Neural cell (in vitro differentiated cells): ENCODE results near the gene LIM2. TPM values are rescaled to one million over a fixed set of nuclear protein-coding genes. Genes with fewer than 3 reads are reported as not detected.

ENCODE experiments used
- H2AFZ ChIP-seq: fragments of 200-600, 300-800 bp; sonication (generic), shearing (Covaris generic); 2 replicates; pipeline ENCODE4 v1.6.0; 2014; ENCODE audit warnings: low read depth, mild to moderate bottlenecking, antibody characterized with exemption, low read length, moderate library complexity
- H3F3A ChIP-seq: fragments of 200-600 bp; shearing (Covaris generic); 2 replicates; pipeline ENCODE4 v1.6.1; 2016; ENCODE audit warnings: mild to moderate bottlenecking, moderate library complexity, mixed read lengths, antibody characterized with exemption, low read length; ENCODE audit not compliant: insufficient read depth, poor library complexity, severe bottlenecking
- H3K27ac ChIP-seq: fragments of 200-600, 300-800 bp; sonication (generic), shearing (Covaris generic); 2 replicates; pipeline ENCODE4 v1.5.1; 2014; ENCODE audit warnings: mild to moderate bottlenecking, low read length, moderate library complexity
- H3K27me3 ChIP-seq: fragments of 300-800, 200-600 bp; sonication (generic), shearing (Covaris generic); 2 replicates; pipeline ENCODE4 v1.6.0; 2014; ENCODE audit warnings: mild to moderate bottlenecking, low read depth, low read length, moderate library complexity; ENCODE audit not compliant: insufficient read depth
- H3K36me3 ChIP-seq: fragments of 300-800, 200-600 bp; sonication (generic), shearing (Covaris generic); 2 replicates; pipeline ENCODE4 v1.5.1; 2014; ENCODE audit warnings: mild to moderate bottlenecking, antibody characterized with exemption, low read length, moderate library complexity; ENCODE audit not compliant: insufficient read depth
- H3K4me2 ChIP-seq: fragments of 300-800, 200-600 bp; sonication (generic), shearing (Covaris generic); 2 replicates; pipeline ENCODE4 v1.6.0; 2014; ENCODE audit warnings: mild to moderate bottlenecking, low read length
- H3K4me3 ChIP-seq: fragments of 300-800, 200-600 bp; sonication (generic), shearing (Covaris generic); 2 replicates; pipeline ENCODE4 v1.5.1; 2014; ENCODE audit warnings: mild to moderate bottlenecking, low read length, moderate library complexity
- H3K79me2 ChIP-seq: fragments of 200-600 bp; shearing (Covaris generic); replicated peaks from 2 replicates; pipeline ENCODE4 v1.6.0; 2014; ENCODE audit warnings: mild to moderate bottlenecking, low read length, moderate library complexity; ENCODE audit not compliant: insufficient read depth
- H3K9ac ChIP-seq: fragments of 300-800, 200-600 bp; sonication (generic), shearing (Covaris generic); 2 replicates; pipeline ENCODE4 v1.6.1; 2016; ENCODE audit warnings: mild to moderate bottlenecking, low read length, mixed read lengths
- H3K9me2 ChIP-seq: fragments of 200-600 bp; shearing (Covaris generic); 2 replicates; pipeline ENCODE4 v1.6.1; 2016; ENCODE audit warnings: mild to moderate bottlenecking, low read length, mixed read lengths; ENCODE audit not compliant: insufficient read depth
- H3K9me3 ChIP-seq: fragments of 200-600, 300-800 bp; sonication (generic), shearing (Covaris generic); 2 replicates; pipeline ENCODE4 v1.6.1; 2016; ENCODE audit warnings: mild to moderate bottlenecking, mixed run types, low read length, moderate library complexity, mixed read lengths
- H4K20me1 ChIP-seq: fragments of 200-600 bp; shearing (Covaris generic); 2 replicates; pipeline ENCODE4 v1.6.1; 2016; ENCODE audit warnings: mild to moderate bottlenecking, mixed run types; ENCODE audit not compliant: insufficient read depth
- CTCF ChIP-seq: fragments of 450-650 bp; IDR thresholded peaks from 2 replicates; pipeline ENCODE4 v1.5.1; 2014; ENCODE audit warnings: antibody characterized with exemption, mild to moderate bottlenecking, moderate library complexity; ENCODE audit not compliant: poor library complexity, severe bottlenecking
- EP300 ChIP-seq: fragments of 450-650 bp; conservative IDR thresholded peaks from 2 replicates; pipeline ENCODE4 v1.6.1; 2014; ENCODE audit warnings: antibody characterized with exemption, mild to moderate bottlenecking, moderate library complexity; ENCODE audit not compliant: poor library complexity, severe bottlenecking
- EZH2 ChIP-seq: fragments of 200-600, 300-800 bp; shearing (Covaris generic), sonication (generic); IDR thresholded peaks from 2 replicates; pipeline ENCODE4 v1.6.1; 2014; ENCODE audit warnings: antibody characterized with exemption, low read length, borderline replicate concordance, mild to moderate bottlenecking; ENCODE audit not compliant: insufficient read depth, poor library complexity, severe bottlenecking
- MXI1 ChIP-seq: fragments of 450-650 bp; conservative IDR thresholded peaks from 2 replicates; pipeline ENCODE4 v1.6.1; 2014; ENCODE audit warnings: antibody characterized with exemption, mild to moderate bottlenecking; ENCODE audit not compliant: poor library complexity, severe bottlenecking
- RAD21 ChIP-seq: fragments of 450-650 bp; conservative IDR thresholded peaks from 2 replicates; pipeline ENCODE4 v1.6.1; 2014; ENCODE audit warnings: antibody characterized with exemption, mild to moderate bottlenecking, moderate library complexity
- REST ChIP-seq: IDR thresholded peaks from 2 replicates; pipeline ENCODE4 v1.6.1; 2012; ENCODE audit warnings: borderline replicate concordance
- SMC3 ChIP-seq: fragments of 450-650 bp; conservative IDR thresholded peaks from 2 replicates; pipeline ENCODE4 v1.6.1; 2014; ENCODE audit warnings: antibody characterized with exemption, mild to moderate bottlenecking, moderate library complexity; ENCODE audit not compliant: poor library complexity
- TAF1 ChIP-seq: IDR thresholded peaks from 2 replicates; pipeline ENCODE4 v1.6.1; 2012; ENCODE audit warnings: low read depth
- polyA plus RNA-seq: library from polyadenylated mRNA; depleted of rRNA; stranded (reverse); fragments of >200 nt; gene quantifications from 2 replicates; pipeline ENCODE4 v1.2.3, GENCODE V29; 2014

The LIM2 gene
- polyA plus RNA-seq, 1 donor from 2014 or later, result not detected

- Histone ChIP-seq H3K36me3 (no peaks in the 10 kb centered on the region), H3K9me3 (no peaks in the 10 kb centered on the region), H3K4me3 (no peak overlapping the region), H3K4me2 (no peak overlapping the region), H3K79me2 (no peaks in the 10 kb centered on the region), H3K27ac (no peak overlapping the region), H2AFZ (no peak overlapping the region), H3K9ac (no peak overlapping the region), H3F3A (no peaks in the 10 kb centered on the region), H3K9me2 (no peaks in the 10 kb centered on the region), H4K20me1 (no peaks in the 10 kb centered on the region), H3K27me3 (no peaks in the 10 kb centered on the region)
- no peak for TF ChIP-seq REST
- TF ChIP-seq EZH2, result no peak
- no peak for TF ChIP-seq SMC3
- no peak for TF ChIP-seq CTCF
- TF ChIP-seq RAD21, result no peak
- no peak for TF ChIP-seq MXI1
- no peak for TF ChIP-seq TAF1
- no peak for TF ChIP-seq EP300
These were observed 12.1 kb downstream of the LIM2 start for GRCh38 chr19:51375504-51376221.

- H3K4me2 ChIP-seq, result no peak within 1 kb of the TSS
- TF ChIP-seq EZH2, result no peak
- no peak for TF ChIP-seq RAD21
- no peaks in the 10 kb centered on the region for H3K9me3 ChIP-seq
- no peaks in the 10 kb centered on the region for H3K79me2 ChIP-seq
- H2AFZ ChIP-seq, result no peak within 1 kb of the TSS
- no peaks in the 10 kb centered on the region for H4K20me1 ChIP-seq
- no peaks in the 10 kb centered on the region for H3K27me3 ChIP-seq
- H3F3A ChIP-seq, result no peaks in the 10 kb centered on the region
- no peaks in the 10 kb centered on the region for H3K9me2 ChIP-seq
- no peaks in the 10 kb centered on the region for H3K36me3 ChIP-seq
- H3K9ac ChIP-seq, result no peak within 1 kb of the TSS
- H3K4me3 ChIP-seq, result no peak within 1 kb of the TSS
- H3K27ac ChIP-seq, result no peak within 1 kb of the TSS
These were observed 14.9 kb downstream of the LIM2 start, which contains the start of gene NKG7 for GRCh38 chr19:51372649-51373504. TSS of gene NKG7 (minus strand) at chr19:51372654. CDS start at chr19:51372535, 119 bp downstream.
